ENCODE results near the gene C2CD4C.
"Not testable (repeated sequence)": the region's sequence is repeated elsewhere in the genome, so short reads cannot be mapped to it uniquely, and the experiment has no call there.

C2CD4C gene

GRCh38 chr19:408902-409515 is at the start of gene C2CD4C:
C2CD4C (minus strand) TSS chr19:409147; CDS start chr19:408361, 786 bp downstream.
- no peak for DNase-seq (ENCODE audit: low read depth in 2 of 2)

DNA sequence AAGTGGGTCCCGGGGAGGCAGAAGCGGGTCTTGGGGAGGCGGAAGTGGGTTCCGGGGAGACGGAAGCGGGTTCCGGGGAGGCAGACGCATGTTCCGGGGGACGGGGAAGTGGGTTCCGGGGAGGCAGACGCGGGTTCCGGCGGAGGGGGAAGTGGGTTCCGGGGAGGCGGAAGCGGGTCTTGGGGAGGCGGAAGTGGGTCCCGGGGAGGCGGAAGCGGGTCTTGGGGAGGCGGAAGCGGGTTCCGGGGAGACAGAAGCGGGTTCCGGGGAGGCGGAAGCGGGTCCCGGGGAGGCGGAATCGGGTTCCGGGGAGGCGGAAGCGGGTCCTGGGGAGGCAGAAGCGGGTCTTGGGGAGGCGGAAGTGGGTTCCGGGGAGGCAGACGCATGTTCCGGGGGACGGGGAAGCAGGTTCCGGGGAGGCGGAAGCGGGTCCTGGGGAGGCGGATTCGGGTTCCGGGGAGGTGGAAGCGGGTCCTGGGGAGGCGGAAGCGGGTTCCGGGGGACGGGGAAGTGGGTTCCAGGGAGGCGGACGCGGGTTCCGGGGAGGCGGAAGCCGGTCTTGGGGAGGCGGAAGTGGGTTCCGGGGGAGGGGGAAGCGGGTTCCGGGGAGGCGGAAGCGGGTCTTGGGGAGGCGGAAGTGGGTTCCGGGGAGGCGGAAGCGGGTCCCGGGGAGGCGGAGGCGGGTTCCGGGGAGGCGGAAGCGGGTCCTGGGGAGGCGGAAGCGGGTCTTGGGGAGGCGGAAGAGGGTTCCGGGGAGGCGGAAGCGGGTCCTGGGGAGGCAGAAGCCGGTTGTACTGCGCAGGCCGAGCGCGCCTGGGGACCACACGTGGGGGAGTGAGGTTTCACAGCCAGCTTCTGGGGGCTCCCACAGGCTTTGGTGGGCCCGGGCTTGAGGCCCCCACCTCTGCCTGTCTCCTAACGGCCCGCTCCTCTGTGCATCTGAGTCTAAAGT is 49.4 kb upstream of the C2CD4C start:
- no peak for DNase-seq (ENCODE audit: low read depth in 2 of 2)

GRCh38 chr19:457636-458035 is 48.7 kb upstream of the C2CD4C start:
- DNase-seq (ENCODE audit: low read depth in 2 of 2) = no peak

DNA sequence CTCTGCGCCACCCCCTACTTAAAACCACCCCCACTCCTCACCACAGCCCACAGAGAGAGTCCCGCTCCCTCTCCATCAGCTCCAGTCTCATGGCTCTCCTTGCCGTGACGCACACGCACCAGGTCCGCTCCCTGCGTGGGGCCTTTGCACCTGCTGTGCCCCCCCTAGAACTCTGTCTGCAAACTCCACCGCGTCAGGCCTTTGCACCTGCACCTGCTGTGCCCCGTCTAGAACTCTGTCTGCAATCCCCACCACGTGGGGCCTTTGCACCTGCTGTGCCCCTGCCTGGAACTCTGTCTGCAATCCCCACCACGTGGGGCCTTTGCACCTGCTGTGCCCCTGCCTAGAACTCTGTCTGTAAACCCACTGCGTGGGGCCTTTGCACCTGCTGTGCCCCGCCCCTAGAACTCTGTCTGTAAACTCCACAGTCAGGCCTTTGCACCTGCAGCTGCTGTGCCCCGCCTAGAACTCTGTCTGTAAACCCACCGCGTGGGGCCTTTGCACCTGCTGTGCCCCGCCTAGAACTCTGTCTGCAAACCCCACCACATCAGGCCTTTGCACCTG is 47.7 kb upstream of the C2CD4C start:
- no peak for DNase-seq (ENCODE audit: low read depth in 2 of 2)

DNA sequence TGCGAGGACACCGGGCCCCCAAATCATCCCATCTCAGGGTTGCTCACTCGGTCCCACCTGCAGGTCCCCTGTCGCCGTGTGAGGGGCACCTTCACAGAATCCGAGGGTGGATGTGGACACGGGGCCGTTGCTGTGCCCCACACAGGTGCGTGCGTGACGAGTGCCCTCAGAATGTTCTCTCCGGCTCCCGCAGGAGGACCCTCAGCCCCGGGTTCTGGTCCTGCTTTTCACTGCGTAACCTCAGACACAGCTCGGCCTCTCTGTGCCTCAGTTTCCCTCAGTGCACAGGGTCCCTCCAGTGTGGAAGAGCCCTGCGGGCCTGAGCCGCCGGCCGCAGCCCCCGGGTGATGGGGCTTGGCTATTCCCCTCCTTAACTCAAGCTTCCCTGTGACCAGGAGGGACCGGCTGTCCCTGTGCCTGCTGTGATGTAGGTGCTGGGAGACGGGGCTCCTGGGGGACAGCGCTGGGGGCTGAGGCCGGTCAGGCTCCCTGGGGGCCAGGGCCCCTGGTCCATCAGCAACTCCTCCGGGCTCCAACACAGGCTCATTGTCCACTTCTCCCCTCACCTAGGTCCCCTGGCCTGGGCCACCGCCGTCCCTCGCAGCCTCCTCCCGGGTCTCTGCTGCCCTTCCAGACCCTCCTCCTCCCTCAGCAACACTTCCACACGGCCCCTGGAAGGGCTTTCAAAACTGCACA is 47.1 kb upstream of the C2CD4C start:
- DNase-seq (ENCODE audit: low read depth in 2 of 2) = no peak

DNA sequence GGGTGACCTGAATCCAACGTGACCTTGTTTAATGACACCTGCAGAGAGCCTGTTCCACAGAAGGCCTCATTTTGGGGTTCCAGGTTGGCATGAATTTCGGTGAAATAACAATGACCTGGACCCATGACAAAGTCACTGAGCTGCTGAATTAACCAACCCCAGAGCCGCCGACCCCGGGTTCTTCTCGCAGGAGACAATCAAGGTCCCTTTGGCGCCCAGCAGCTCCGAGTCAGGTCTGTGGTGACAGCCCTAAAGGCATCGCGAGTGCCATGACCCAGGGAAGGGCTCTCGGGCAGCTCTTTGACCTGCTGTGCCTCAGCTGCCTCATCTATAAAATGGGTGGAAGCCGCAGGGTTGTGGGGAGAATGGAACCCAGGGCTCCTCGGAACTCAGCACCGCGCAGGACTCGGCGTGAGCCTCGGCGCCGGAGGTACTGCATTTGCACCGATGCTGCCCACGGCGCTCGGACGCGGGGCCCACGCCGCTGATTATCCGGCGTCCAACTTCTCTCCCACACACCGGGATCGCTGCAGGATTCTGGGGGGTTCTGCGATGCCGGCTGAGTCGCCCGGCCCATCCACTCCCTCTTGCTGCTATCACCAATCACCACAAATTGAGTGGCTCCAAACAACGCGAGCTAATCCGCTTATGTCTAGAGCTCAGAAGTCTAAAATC is 46.2 kb upstream of the C2CD4C start:
- no peak for DNase-seq (ENCODE audit: low read depth in 2 of 2)

- no peak for DNase-seq (ENCODE audit: low read depth in 2 of 2)
These were observed 44.7 kb upstream of the C2CD4C start for GRCh38 chr19:453606-454005.

DNA sequence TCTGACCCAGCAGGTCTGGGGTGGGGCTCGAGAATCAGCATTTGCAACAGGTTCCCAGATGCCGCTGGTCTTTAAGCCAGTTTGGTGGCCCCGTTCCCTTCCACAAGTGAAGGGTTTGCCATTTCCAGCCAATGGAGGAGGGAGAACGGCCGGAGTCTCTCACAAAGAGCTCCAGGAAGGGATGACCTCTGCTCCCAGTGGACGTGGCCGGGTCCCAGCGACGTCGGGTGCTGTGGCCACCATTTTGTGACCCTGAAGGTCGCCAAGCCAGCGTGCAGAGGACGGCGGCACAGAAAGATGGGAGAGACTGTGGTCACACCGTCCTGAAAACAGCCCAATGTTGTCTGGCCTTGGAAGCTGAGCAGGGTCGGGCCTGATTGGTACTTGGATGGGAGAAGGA is 43.9 kb upstream of the C2CD4C start:
- no peak for DNase-seq (ENCODE audit: low read depth in 2 of 2)

- not testable (repeated sequence) for DNase-seq (ENCODE audit: low read depth in 2 of 2)
These were observed 42.0 kb upstream of the C2CD4C start for GRCh38 chr19:450912-451481.

- DNase-seq (ENCODE audit: low read depth in 2 of 2) = no peak
These were observed 41.0 kb upstream of the C2CD4C start for GRCh38 chr19:449916-450315.

DNA sequence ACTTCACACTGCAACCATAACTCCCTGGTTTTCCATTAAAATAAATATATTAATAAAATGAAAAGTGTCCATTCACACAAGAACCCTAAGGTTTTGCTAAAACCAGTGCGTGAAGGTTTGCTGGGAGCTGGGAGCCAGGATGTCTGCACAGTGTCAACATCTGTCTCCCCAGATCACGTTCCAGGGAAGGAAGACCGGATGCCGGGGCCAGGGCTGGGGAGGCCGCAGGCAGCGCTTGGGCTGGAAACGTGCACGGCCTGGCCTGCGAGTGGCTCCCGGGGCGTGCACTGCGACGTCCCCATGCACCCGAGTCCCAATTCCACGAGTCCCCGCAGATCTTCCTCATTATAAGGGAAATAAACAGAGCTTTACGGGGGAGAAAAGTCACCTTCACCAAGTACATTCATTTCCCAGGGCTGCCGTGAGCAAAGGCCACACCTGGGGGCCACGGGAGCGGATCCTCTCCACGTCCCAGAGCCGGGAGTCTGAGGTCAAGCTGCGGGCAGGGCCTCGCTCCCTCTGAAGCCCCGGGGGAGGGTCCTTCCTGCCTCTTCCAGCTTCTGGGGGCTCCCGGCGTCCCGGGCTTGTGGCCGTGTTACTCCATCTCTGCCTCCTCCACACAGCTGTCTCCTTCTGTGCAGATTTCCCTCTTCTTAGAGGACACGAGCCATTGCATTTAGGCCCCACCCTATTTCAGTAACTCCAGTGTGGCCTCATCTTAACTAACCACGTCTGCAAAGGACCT is 39.0 kb upstream of the C2CD4C start:
- DNase-seq (ENCODE audit: low read depth in 2 of 2) = no peak

DNA sequence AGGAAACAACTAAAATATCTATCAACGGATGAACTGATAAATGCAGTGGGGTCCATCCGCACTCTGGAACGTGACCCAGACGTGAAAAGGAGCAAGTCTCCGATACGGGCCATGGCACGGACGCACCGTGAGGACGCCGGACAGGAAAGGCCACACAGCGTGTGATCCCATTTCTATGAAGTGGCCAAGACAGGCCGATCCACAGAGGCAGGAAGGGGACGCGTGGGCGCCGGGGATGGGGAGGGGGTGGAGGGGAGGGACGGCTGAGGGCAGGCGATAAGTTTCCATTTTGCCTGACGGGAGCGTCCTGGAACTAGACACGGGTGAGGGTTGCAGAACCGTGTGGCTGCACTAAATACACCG is 38.1 kb upstream of the C2CD4C start:
- no peak for DNase-seq (ENCODE audit: low read depth in 2 of 2)

GRCh38 chr19:444677-445210 is 35.8 kb upstream of the C2CD4C start:
- DNase-seq (ENCODE audit: low read depth in 2 of 2) = no peak

DNA sequence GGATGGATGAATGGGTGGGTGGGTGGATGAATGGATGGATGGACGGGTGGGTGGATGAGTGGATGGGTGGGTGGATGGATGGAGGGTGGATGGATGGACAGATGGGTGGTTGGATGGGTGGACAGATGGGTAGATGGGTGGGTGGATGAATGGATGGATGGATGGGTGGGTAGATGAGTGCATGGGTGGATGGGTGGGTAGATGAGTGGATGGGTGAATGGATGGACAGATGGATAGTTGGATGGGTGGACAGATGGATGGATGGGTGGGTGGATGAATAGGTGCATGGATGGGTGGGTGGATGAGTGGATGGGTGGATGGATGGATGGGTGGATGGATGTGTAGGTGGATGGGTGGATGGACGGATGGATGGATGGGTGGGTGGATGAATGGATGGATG is 34.1 kb upstream of the C2CD4C start:
- DNase-seq (ENCODE audit: low read depth in 2 of 2) = no peak

DNA sequence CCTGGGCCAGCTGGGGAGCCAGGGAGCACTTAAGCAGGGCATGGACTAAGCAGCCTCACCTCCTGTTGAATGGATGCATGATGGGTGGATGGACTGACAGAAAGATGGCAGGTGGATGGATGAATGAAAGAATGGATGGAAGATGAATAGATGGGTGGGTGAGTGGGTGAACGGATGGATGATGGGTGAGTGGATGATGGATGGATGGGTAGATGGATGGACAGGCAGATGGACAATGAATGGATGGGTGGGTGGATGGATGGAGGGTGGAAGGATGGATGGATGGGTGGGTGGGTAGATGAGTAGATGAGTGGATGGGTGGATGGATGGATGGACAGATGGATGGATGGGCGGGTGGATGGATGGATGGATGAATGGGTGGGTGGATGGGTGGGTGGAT is 33.1 kb upstream of the C2CD4C start:
- DNase-seq (ENCODE audit: low read depth in 2 of 2) = no peak

DNA sequence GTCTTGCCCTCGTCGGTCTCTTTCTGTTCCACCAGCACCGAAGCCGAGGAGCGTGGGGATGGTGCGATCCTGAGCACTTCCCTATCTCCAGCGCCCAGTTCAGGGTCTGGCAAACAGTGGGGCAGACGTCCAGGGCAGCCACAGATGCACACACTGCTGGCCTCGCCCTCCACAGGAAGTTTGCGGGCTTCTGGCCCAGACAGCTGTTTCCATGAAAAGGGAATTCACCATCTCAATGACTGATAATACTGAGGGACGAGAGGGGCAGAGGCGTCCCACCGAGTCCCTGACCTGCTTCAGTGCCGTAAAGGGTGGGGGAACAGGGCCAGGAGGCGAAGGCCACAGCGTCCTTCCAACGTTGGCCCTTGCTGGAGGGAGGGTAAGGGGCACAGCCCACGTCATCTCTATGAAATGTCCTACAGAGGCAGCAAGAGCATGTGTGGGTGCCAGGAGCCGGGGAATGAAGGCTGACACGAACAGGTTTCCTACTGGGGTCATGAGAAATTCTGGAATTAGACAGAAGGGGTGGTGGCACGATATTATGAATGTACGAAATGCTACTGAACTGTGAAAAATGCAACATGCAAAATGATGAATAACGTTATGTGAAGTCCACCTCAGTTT is 32.4 kb upstream of the C2CD4C start:
- DNase-seq (ENCODE audit: low read depth in 2 of 2) = no peak

- DNase-seq (ENCODE audit: low read depth in 2 of 2) = no peak
These were observed 31.7 kb upstream of the C2CD4C start for GRCh38 chr19:440391-441212.

DNA sequence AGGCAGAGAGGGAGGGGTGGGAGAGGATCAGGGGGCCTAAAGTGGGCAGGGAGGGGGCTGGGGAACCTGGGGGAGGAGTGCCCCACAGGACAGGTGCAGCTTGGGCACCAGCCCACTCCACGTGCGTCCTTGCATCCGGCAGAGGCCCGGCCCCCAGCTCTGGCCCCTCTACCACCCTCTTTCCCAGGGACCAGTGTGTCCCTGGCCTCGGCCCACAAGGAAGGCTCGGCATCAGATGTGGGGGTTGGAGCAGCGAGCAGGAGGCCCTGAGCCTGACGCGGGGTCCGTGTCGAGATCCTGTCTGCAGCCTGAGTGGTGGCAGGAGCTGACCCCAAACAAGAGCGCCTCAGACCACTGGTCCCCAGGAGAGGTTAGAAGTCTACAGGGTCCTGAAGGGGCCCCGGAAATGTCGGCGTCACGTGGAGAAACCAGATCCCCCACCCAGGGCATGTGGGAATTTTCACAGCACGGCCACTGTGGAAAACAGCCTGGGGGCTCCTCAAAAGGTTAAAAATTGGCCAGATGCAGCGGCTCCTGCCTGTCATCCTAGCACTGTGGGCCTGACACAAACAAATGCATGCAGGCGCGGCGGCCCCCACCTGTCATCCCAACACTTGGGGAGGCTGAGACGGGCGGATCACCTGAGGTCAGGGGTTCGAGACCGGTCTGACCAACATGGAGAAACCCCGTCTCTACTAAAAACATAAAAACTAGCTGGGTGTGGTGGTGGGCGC is 30.4 kb upstream of the C2CD4C start:
- DNase-seq (ENCODE audit: low read depth in 2 of 2) = no peak
